Thyroid gland (tissue), 4 donors: ENCODE measurements around the gene LAMA1.

ENCODE experiments used
- POLR2A ChIP-seq, 2 donors: fragments of 450-650 bp; IDR thresholded peaks; one replicate each; pipeline ENCODE4 v1.6.1; 2017; ENCODE audit warnings: antibody characterized with exemption in 2 of 2, mild to moderate bottlenecking in 2 of 2, moderate library complexity in 1 of 2
- TF ChIP-seq, protein P1 (sequence below), 6 experiments: fragments of 200-600 bp in 3 of 6; fragments of 450-650 bp in 3 of 6; sonication (generic) in 3 of 6; IDR thresholded peaks; one replicate each; pipeline ENCODE4 v1.5.1; 2016 to 2019; ENCODE audit warnings: antibody characterized with exemption in 6 of 6, mild to moderate bottlenecking in 2 of 6, inconsistent platforms in 1 of 6, moderate library complexity in 1 of 6

DNA sequence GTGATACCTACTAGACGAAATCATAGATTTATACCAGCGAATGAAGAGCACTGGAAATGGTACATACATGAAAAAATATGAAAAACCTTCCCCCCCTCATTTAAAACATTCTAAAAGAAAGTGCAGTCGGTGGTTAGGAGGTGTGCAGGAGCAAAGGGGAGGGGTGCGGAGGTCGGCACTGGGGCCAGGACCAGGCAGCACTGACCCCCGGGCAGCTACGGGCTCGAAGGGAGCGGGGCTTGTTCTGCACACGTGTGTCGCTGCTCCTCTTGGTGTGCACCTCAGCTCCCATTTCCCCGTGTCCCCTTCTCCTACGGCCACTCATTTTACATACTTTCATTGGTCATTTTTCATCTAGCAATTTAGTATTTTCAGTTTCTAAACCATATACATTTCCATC is 89.0 kb downstream of the LAMA1 start:
- TF ChIP-seq, protein P1, sequence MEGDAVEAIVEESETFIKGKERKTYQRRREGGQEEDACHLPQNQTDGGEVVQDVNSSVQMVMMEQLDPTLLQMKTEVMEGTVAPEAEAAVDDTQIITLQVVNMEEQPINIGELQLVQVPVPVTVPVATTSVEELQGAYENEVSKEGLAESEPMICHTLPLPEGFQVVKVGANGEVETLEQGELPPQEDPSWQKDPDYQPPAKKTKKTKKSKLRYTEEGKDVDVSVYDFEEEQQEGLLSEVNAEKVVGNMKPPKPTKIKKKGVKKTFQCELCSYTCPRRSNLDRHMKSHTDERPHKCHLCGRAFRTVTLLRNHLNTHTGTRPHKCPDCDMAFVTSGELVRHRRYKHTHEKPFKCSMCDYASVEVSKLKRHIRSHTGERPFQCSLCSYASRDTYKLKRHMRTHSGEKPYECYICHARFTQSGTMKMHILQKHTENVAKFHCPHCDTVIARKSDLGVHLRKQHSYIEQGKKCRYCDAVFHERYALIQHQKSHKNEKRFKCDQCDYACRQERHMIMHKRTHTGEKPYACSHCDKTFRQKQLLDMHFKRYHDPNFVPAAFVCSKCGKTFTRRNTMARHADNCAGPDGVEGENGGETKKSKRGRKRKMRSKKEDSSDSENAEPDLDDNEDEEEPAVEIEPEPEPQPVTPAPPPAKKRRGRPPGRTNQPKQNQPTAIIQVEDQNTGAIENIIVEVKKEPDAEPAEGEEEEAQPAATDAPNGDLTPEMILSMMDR (IDR thresholded peaks at IDR 0.05), result no peak
- no peak for TF ChIP-seq POLR2A (IDR thresholded peaks at IDR 0.05)
